B cell (primary cell): ENCODE data around the gene MARS1. TPM values are rescaled to one million over a fixed set of nuclear protein-coding genes. Genes with fewer than 3 reads are reported as not detected.

ENCODE experiments used
- ATAC-seq: fragments of 200-7000 bp; cut with Tn5 transposase; one replicate; pipeline ENCODE4 v1.10.0; 2021; ENCODE audit warnings: low read depth, mild to moderate bottlenecking, moderate number of reproducible peaks, moderate library complexity
- CTCF ChIA-PET: fragments of 350-600 bp; sonication (Branson Sonifier 250); formaldehyde crosslinking; loops from one replicate; lab custom pipeline; 2021; ENCODE audit warnings: antibody characterized with exemption, inconsistent platforms; lab: Charles Lee
- POLR2A ChIA-PET: fragments of 350-600 bp; sonication (Branson Sonifier 250); formaldehyde crosslinking; loops from one replicate; lab custom pipeline; 2021; ENCODE audit warnings: antibody characterized with exemption; lab: Charles Lee
- DNase-seq: peaks from one replicate; pipeline ENCODE4 v3.0.0; 2013
- H2AFZ ChIP-seq: 2 replicates; pipeline ENCODE4 v1.6.1; 2012; ENCODE audit warnings: mild to moderate bottlenecking, low read depth, low read length; ENCODE audit not compliant: insufficient read depth, poor library complexity, severe bottlenecking
- H3K27ac ChIP-seq, 2 donors: 1 replicate in 1 of 2; 2 replicates in 1 of 2; pipeline ENCODE4 v1.5.1; 2012 to 2013; ENCODE audit warnings: low read length in 2 of 2, mild to moderate bottlenecking in 2 of 2, moderate library complexity in 1 of 2
- H3K27me3 ChIP-seq, 4 experiments: fragments of 200-600 bp in 1 of 4; sonication (generic) in 1 of 4; replicated peaks in 1 of 4; 1 replicate in 2 of 4; 2 replicates in 2 of 4; pipeline versions ENCODE4 v1.6.1 to v1.7.0; 2013 to 2016; ENCODE audit warnings: low read length in 3 of 4, mild to moderate bottlenecking in 2 of 4, mixed read lengths in 1 of 4, moderate library complexity in 1 of 4; ENCODE audit not compliant: insufficient read depth in 4 of 4, control insufficient read depth in 3 of 4; ENCODE audit errors: control extremely low read depth in 1 of 4
- H3K36me3 ChIP-seq, 2 experiments: replicated peaks in 1 of 2; 1 replicate in 1 of 2; 2 replicates in 1 of 2; pipeline versions ENCODE4 v1.6.1 to v1.7.1; 2013; ENCODE audit warnings: low read length in 1 of 2; ENCODE audit not compliant: insufficient read depth in 2 of 2, control insufficient read depth in 1 of 2; ENCODE audit errors: control extremely low read depth in 1 of 2, extremely low read depth in 1 of 2
- H3K4me1 ChIP-seq, 2 donors: fragments of 200-600 bp in 1 of 2; sonication (generic) in 1 of 2; 1 replicate in 1 of 2; 2 replicates in 1 of 2; pipeline versions ENCODE4 v1.5.1 to v1.6.1; 2013 to 2017; ENCODE audit warnings: low read length in 2 of 2; ENCODE audit not compliant: control insufficient read depth in 2 of 2, insufficient read depth in 2 of 2
- H3K4me2 ChIP-seq: replicated peaks from 2 replicates; pipeline ENCODE3; 2012; ENCODE audit warnings: mild to moderate bottlenecking, low read depth, low read length; ENCODE audit not compliant: poor library complexity, severe bottlenecking
- H3K4me3 ChIP-seq, 5 experiments: fragments of 200-600 bp in 1 of 5; sonication (generic) in 1 of 5; 1 replicate in 3 of 5; 2 replicates in 2 of 5; pipeline versions ENCODE4 v1.5.1 to v1.7.0; 2011 to 2016; ENCODE audit warnings: low read length in 4 of 5, mild to moderate bottlenecking in 4 of 5, low read depth in 2 of 5, control low read depth in 1 of 5, moderate library complexity in 1 of 5; ENCODE audit not compliant: insufficient read depth in 1 of 5; ENCODE audit errors: control extremely low read depth in 1 of 5, extremely low read depth in 1 of 5
- H3K79me2 ChIP-seq: fragments of 200-600 bp; sonication (generic); one replicate; pipeline ENCODE4 v1.6.0; 2016; ENCODE audit warnings: low read length; ENCODE audit not compliant: control insufficient read depth, insufficient read depth
- H3K9ac ChIP-seq: fragments of 200-600 bp; sonication (generic); 2 replicates; pipeline ENCODE4 v1.6.1; 2017; ENCODE audit warnings: mild to moderate bottlenecking, low read length, moderate library complexity
- H3K9me3 ChIP-seq, 3 donors: one replicate each; pipeline versions ENCODE4 v1.6.1 to v1.7.1; 2013; ENCODE audit warnings: low read length in 2 of 3; ENCODE audit not compliant: control insufficient read depth in 2 of 3, insufficient read depth in 1 of 3; ENCODE audit errors: control extremely low read depth in 1 of 3
- H4K20me1 ChIP-seq: 2 replicates; pipeline ENCODE4 v1.6.0; 2012; ENCODE audit warnings: mild to moderate bottlenecking, low read length; ENCODE audit not compliant: insufficient read depth, control insufficient read depth, poor library complexity, severe bottlenecking
- H3K27ac Mint-ChIP-seq: one replicate; pipeline ENCODE4 v1.8.0; 2021; ENCODE audit warnings: mixed read lengths
- H3K27me3 Mint-ChIP-seq: one replicate; pipeline ENCODE4 v1.8.0; 2021; ENCODE audit warnings: mixed read lengths
- H3K4me1 Mint-ChIP-seq: one replicate; pipeline ENCODE4 v1.8.0; 2021; ENCODE audit warnings: mixed read lengths
- H3K4me3 Mint-ChIP-seq: one replicate; pipeline ENCODE4 v1.8.0; 2021; ENCODE audit warnings: mixed read lengths
- H3K9me3 Mint-ChIP-seq: one replicate; pipeline ENCODE4 v1.8.0; 2022; ENCODE audit warnings: mixed read lengths; ENCODE audit not compliant: insufficient read depth
- EZH2 ChIP-seq: IDR thresholded peaks from 2 replicates; pipeline ENCODE4 v1.6.1; 2012; ENCODE audit warnings: borderline replicate concordance, low read depth, mild to moderate bottlenecking, moderate library complexity, low read length; ENCODE audit not compliant: insufficient read depth, poor library complexity, severe bottlenecking
- WGBS: methylation state at CpG from one replicate; pipeline ENCODE4 v1.1.5; 2013; ENCODE audit warnings: missing lambda C conversion rate; ENCODE audit not compliant: insufficient coverage; 5-methylcytosine and 5-hydroxymethylcytosine counted together
- intact Hi-C: fragments of 100-400 bp; cut with micrococcal nuclease; formaldehyde crosslinking; loops from one replicate; pipeline ENCODE4 v1.10.0; 2022
- polyA plus RNA-seq: library from polyadenylated mRNA; depleted of rRNA; stranded (reverse); fragments of >200 nt; gene quantifications from 2 replicates; pipeline ENCODE4 v1.2.3, GENCODE V29; 2012
- total RNA-seq, 2 donors: library from RNA; stranded (reverse); fragments of 120-200 nt in 1 of 2; gene quantifications; 1 replicate in 1 of 2; 2 replicates in 1 of 2; pipeline versions ENCODE4 v1.2.3 to v1.2.4, GENCODE V29; 2013 to 2022
- TF ChIP-seq, protein P1 (sequence below): fragments of 200-600 bp; IDR thresholded peaks from one replicate; pipeline ENCODE4 v1.8.0; 2022; ENCODE audit warnings: antibody characterized with exemption, mild to moderate bottlenecking

The MARS1 gene
- total and polyA plus RNA-seq, 2 donors (not counting 1 experiment from before 2014, with no cell fraction given), result 158 to 193 TPM

DNA sequence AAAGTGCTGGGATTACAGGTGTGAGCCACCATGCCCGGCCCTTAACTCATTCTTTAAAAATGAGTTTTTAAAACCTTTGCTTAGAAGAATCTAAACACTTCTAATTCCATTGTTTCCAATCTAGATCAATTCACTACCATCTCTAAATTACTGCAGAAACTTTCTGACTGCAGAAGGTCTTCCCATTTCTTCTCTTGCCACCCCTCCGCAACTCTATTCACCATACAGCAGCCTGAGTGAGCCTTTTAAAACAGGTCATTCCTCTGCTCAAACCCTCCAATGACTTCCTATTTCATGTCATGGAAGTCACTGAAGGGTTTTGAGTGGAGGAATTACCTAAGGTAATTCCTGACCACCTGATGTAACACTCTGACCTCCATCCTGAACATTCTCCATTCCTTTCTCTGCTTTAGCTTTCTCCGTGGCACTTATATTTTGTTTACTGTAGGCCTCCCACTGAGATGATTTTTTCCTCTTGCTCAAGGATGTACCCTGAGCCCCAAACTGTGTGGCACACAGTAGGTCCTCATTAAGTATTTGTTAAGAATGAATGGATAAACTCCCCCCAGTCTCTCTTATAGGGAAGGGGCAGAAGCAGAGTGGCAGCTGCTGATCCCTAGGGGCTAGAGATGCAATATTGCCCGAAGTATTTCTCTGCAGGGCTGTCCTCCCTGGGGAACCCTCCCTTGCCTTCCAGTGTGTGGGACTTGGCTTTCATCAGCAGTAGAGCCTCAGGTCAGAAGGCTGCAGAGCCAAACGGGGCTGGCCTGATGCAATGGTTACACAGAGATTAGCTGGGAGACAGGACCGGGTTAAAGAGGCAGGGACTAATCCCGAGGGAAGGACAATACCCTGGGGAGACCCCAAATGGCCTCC, 31.3 kb downstream of the MARS1 start:
- H3K4me2 ChIP-seq, result peak overlapping the region; percentile 96
- peak overlapping the region; percentile 97 to 98 for H3K27ac ChIP-seq
- H3K36me3 ChIP-seq, result peaks cover 22 to 38% of the 10 kb centered on the region in 2 experiments
- H3K4me3 ChIP-seq, result peak overlapping the region; percentile 97 to 100 (median 98)
- intact Hi-C loops, result no loop called here
- H4K20me1 ChIP-seq, result peaks cover 19% of the 10 kb centered on the region
- DNase-seq (no peak), ATAC-seq (no peak)
- H3K4me1 ChIP-seq, result peaks cover 40 to 50% of the 10 kb centered on the region in 2 donors
- H3K27me3 Mint-ChIP-seq, result no peaks in the 10 kb centered on the region
- H3K9me3 ChIP-seq, result no peaks in the 10 kb centered on the region
- CTCF ChIA-PET, result interaction anchor here (1.8 kb wide), 1 partner anchor 60 kb away, joined by 7 read pairs; the partner anchor contains the start of gene GLI1
- peaks cover 51% of the 10 kb centered on the region for H3K4me1 Mint-ChIP-seq
- WGBS, result 30% methylated on average over 6 of the region's 7 CpGs
- peak overlapping the region; percentile 100 for H3K9ac ChIP-seq
- no peak for TF ChIP-seq EZH2
- peak overlapping the region; percentile 100 for H3K27ac Mint-ChIP-seq
- peaks cover 32% of the 10 kb centered on the region for H3K79me2 ChIP-seq
- POLR2A ChIA-PET, result interaction anchor here (0.7 to 2.1 kb wide), 4 partner anchors 28 to 1512 kb away, joined by 3 to 11 read pairs (median 6); partner anchors contain the start of genes ARHGAP9 and DCTN2
- no peaks in the 10 kb centered on the region for H3K27me3 ChIP-seq
- H3K9me3 Mint-ChIP-seq, result no peaks in the 10 kb centered on the region
- H2AFZ ChIP-seq, result no peak overlapping the region
- peak overlapping the region; percentile 99 for H3K4me3 Mint-ChIP-seq

DNA sequence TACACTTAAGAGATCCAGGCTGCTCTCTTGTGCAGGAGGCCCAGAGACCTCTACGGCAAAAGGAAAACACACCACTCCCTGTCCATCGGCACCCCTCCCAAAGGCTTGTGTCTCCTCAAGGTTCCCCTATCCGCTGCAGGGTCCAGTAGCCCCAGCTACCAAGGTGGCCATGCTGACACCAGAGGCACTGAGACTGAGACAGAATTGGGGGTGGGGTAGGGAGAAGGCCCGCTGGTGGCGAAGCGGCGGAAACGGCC, 31.9 kb downstream of the MARS1 start:
- POLR2A ChIA-PET, result interaction anchor here (1.1 to 2.1 kb wide), 5 partner anchors 27 to 59 kb away, joined by 3 to 11 read pairs (median 10); partner anchors contain the start of genes ARHGAP9 and DCTN2

More for the DNA sequence above, 31.9 kb downstream of the MARS1 start:
- H3K9me3 ChIP-seq, result no peaks in the 10 kb centered on the region
- no peak overlapping the region for H2AFZ ChIP-seq
- H3K79me2 ChIP-seq, result peaks cover 34% of the 10 kb centered on the region
- H3K27me3 ChIP-seq, result no peaks in the 10 kb centered on the region
- no peaks in the 10 kb centered on the region for H3K27me3 Mint-ChIP-seq
- peaks cover 23% of the 10 kb centered on the region for H4K20me1 ChIP-seq
- CTCF ChIA-PET, result interaction anchor here (1.8 kb wide), 1 partner anchor 61 kb away, joined by 7 read pairs; the partner anchor contains the start of gene GLI1
- peak overlapping the region; percentile 96 for H3K4me2 ChIP-seq
- H3K4me3 ChIP-seq, result peak overlapping the region; percentile 97 to 100 (median 98)
- H3K9me3 Mint-ChIP-seq, result no peaks in the 10 kb centered on the region
- H3K9ac ChIP-seq, result peak overlapping the region; percentile 100
- H3K27ac ChIP-seq, result peak overlapping the region; percentile 97 to 98
- DNase-seq (no peak), ATAC-seq (no peak)
- WGBS, result 0% methylated on average over 7 of the region's 8 CpGs
- H3K4me1 ChIP-seq, result peaks cover 42 to 53% of the 10 kb centered on the region in 2 donors
- H3K36me3 ChIP-seq, result peaks cover 18 to 35% of the 10 kb centered on the region in 2 experiments
- H3K4me1 Mint-ChIP-seq, result peaks cover 56% of the 10 kb centered on the region
- intact Hi-C loops, result loop anchor here (1.0 to 10.0 kb wide), 10 partner anchors 32 to 1202 kb away; partner anchors contain the start of genes BAZ2A, CDK4, CNPY2 and CTDSP2
- H3K4me3 Mint-ChIP-seq, result peak overlapping the region; percentile 99
- TF ChIP-seq, protein P1, sequence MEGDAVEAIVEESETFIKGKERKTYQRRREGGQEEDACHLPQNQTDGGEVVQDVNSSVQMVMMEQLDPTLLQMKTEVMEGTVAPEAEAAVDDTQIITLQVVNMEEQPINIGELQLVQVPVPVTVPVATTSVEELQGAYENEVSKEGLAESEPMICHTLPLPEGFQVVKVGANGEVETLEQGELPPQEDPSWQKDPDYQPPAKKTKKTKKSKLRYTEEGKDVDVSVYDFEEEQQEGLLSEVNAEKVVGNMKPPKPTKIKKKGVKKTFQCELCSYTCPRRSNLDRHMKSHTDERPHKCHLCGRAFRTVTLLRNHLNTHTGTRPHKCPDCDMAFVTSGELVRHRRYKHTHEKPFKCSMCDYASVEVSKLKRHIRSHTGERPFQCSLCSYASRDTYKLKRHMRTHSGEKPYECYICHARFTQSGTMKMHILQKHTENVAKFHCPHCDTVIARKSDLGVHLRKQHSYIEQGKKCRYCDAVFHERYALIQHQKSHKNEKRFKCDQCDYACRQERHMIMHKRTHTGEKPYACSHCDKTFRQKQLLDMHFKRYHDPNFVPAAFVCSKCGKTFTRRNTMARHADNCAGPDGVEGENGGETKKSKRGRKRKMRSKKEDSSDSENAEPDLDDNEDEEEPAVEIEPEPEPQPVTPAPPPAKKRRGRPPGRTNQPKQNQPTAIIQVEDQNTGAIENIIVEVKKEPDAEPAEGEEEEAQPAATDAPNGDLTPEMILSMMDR, result no peak
- TF ChIP-seq EZH2, result no peak
- H3K27ac Mint-ChIP-seq, result peak overlapping the region; percentile 100
